DMS79 (cell line): Measurements from ENCODE around the gene KRT222.

Experiments
- DNase-seq: peaks from one replicate; lab custom pipeline; 2025; lab: John Stamatoyannopoulos, UW

The KRT222 gene

DNA sequence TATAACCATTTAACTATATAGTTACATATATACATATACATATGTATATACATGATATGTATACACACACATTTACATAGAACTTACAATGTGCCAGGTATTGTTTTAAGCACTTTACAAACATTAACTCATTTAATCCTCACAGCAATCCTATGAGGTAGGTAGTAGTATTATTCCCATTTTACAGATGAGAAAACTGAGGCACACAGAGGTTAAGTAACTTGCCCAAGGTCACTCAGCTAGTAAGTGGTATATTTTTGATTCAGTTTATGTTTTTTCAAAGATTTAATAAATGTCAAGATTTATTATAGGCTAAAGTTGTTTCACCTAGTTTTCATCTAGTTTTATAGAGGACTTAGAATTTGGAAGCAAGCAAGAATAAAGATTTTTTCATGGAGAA, 6.6 kb downstream of the KRT222 start:
- no peak for DNase-seq

GRCh38 chr17:40651939-40652338, 13.0 kb downstream of the KRT222 start:
- no peak for DNase-seq

DNA sequence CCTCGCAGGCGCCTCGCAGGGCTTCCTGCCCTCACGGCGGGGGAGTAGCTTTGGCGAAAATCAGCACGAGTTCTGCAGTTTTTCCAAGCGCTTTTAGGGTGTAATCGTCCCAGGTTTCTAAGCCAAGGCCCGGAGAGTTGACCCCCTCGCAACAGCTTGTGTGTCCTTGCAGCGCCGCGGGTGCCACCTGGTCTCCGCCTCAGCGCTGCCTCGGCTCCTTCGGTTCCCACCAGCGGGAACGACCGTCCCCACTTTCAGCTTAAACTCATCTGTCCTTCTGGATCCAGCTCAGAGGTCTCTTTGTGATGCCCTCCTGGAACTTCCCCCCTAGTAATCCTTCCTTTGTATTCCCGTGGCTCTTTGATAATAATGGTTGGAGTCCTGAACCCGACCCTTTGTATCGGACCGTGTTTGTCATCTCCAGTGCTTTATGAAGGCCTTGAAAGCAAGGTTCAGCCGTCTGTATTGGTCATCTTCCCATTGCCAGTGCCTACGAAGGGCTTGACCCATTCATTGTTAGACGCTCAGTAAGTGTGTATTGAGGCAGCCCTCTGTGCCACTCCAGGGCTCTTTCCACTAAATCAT, 16.5 kb downstream of the KRT222 start:
- DNase-seq, result no peak

- DNase-seq, result peak; percentile 42
Measured at GRCh38 chr17:40647624-40648383, 17.2 kb downstream of the KRT222 start, which contains the start of gene SMARCE1. Gene SMARCE1, minus strand, starts transcription at chr17:40647818. Its CDS starts 2,016 bp downstream, at chr17:40645802.

DNA sequence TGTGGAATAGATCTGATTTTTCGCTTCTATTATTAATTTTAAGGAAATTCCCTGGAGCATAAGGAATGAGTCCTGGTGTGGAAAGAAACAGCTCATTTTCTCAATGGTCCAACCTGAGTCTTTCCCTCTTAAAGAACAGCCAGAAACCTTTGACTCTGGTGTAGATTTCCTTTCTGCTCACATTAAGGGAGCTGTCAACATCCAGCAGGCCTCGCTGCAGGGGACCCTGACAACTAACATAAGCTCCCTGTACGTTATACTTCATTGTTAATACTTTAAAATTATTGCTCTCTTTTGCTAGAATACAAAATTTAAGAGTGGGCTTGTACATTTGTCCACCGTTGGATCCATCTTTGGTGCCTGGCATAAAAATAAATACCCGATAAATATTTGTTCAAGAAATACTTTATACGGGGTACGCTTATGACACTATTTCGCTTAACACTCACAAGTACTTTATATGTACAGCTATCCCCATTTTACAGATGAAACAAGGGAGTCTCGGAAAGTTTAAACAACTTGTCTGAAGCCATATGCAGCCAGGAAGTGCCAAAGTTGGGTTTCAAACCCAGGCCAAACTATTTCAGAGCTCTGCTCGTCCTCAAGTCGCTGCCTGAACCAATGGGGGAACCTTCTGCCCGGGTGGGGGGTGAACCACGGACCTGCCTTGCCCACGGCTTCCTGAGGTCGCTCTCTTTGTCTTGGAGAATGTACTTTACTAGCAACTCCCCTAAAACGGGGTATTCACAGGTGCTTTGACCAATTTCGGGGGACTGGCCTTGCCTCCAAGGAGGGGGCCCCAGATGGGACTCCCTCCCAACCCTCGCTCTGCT, 18.0 kb downstream of the KRT222 start:
- DNase-seq, result no peak

DNA sequence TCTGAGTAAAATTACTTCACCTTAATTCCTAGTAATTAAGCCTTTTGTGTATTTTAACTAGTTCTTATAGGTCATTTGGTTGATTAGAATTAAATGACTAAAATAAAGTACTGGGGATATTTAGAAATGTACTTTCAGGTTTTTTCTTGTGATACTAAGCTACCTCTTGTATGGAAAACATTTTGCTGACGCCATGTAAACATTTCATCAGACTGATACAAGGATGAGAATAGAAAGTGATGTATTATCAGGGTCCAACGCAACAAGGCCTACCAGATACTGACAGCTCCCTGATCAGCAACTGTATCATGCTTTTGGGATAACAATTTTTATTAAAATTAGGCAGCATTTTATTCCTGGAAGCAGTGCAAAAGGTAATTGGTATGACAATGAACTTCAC, 19.0 kb downstream of the KRT222 start:
- DNase-seq, result no peak

DNA sequence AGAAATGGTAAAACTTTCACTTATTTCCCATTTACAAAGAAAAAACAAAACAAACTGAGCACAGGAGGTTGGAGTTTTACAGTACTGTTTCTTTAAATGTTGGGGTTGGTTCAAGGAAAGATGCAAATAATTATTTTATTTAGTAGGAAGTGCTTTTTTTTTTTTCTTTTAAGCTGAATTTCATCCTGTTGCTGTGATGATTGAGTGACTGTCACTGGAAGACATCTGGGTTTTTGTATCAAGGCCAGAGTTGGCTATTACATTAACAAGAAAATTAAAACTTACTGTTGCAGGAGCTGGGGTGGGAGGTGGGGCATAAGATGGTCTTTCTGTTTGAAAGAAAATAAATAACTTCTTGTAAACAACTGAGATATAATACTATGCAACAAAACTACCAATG, 19.7 kb downstream of the KRT222 start:
- no peak for DNase-seq

GRCh38 chr17:40637931-40638330, 27.0 kb downstream of the KRT222 start:
- no peak for DNase-seq

DNA sequence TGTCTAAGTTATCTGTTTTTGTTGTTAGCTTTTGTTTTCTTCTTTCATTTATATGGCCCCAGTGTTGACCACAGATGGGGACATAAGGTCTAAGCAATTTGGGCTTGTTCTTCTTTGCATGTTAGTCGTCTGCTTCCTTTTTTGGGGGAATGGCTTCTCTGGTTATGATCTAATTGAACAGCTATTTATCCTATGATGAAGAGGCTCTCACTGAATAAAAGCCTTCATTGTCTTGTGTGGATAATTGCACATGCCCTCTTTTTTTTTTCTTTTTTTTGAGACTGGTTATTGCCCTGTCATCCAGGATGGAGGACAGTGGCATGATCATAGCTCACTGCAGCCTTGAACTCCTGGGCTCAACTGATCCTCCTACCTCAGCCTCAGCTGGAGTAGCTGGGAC, 31.1 kb downstream of the KRT222 start:
- no peak for DNase-seq

GRCh38 chr17:40632216-40632615, 32.8 kb downstream of the KRT222 start:
- DNase-seq, result no peak

GRCh38 chr17:40629842-40630241, 35.1 kb downstream of the KRT222 start:
- DNase-seq, result no peak

DNA sequence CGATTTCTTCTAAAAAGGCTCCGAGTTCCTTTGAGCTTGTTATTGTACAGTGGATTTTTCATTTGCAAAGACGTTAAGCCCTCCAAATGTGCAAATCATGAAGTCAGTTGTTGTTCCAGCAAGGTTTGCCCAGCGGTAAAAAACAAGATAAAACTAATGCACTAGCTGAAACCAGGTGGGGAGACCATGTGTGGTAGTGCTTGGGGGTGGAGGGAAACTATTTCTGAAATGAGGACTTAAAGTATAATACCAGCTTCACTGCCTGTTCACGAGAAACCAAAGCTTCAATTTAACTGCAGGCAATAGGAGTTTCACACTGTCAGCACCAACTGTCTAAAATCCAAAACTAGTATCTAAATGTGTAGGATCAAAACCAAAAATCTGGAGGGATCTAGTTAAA, 39.7 kb downstream of the KRT222 start:
- DNase-seq, result no peak

DNA sequence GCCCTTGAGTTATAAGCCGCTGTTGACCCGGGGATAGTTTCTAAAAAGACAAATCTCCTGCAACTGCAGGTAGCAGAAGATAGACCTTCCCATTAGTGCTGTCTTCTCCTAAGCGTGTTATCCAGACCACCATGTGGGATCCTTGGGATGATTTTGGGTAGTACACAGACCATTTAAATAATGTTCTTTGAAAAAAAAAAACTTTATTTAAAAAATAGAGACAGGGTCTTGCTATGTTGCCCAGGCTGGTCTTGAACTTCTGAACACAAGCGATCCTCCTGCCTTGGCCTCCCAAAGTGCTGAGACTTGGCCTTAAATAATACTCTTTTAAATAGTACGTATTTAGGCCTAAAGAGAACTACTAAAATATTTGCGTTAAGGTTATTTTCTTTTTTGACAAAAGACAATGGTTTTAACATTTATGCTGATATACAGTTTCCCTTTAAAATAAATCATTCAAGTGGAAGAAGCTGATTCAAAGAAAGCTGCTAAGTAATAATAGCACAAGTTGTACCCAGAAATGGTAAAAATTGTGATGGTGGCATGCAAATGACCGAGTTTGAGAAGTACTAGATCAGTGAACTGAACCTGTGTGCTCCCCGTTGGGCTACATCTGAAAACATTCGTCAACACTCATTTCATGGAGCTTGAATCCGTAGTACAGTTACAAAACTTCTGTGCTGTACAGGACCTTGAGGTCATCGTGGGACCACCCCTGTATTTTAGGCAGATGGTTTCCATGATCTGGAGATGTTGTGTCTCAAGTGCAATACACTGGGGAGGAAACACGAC, 41.4 kb downstream of the KRT222 start:
- DNase-seq, result no peak

DNA sequence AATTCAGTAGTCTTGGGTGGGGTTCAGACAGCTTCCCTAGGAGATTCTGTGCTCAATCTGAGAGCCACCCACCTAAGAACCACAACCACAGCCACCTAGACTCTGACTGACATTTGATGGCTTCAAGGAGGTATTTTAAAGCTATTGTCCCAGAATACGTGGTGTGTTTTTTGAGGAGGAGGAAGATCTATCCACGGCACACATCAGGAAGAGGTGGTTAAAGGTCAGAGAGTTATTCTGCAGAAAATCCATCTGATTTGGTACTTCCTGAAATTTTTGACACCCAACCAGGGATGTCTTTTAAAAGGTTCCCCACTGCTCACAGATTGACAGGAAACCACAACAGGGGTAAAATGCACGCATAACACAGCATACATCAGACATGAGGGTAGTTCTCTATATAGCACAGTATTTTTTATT, 42.5 kb downstream of the KRT222 start:
- no peak for DNase-seq

DNA sequence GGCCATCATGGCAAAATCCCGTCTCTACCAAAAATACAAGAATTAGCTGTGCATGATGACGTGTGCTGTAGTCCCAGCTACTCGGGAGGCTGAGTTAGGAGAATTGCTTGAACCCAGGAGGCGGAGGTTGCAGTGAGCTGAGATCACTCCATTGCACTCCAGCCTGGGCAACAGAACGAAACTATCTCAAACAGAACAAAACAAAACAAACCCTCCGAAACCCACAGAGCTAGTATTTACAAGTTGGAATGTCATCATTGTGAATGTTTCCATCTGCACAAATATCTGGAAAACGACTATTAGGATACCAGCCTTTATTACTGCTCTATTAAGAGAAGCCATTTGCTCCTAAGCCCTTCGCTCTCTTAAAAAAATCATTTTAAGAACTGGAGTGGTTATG, 43.4 kb downstream of the KRT222 start:
- DNase-seq, result no peak

- DNase-seq, result no peak
Measured at GRCh38 chr17:40621019-40621418, 44.0 kb downstream of the KRT222 start.

- no peak for DNase-seq
Measured at GRCh38 chr17:40618754-40619625, 46.0 kb downstream of the KRT222 start.

- DNase-seq, result no peak
Measured at GRCh38 chr17:40617678-40618240, 47.2 kb downstream of the KRT222 start.

DNA sequence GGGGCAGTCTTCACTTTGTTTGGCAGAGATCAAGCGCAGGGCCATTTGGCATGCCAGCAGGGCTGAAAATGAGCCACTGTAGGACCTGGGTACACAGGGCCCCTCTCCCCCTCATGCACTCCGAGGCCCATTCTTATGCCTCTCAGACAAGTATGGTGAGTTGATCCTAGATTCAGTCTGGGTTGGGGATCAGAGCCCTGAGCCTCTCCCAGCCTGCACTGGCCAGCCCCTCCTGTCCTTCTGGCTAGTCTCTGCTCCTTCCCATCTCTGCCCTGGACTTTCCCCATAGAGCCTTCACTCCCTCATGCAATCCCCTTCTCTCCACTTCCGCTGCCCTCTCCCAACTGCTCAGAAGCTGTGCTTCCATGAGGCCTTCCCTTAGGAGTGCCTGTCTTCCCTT, 48.4 kb downstream of the KRT222 start:
- DNase-seq, result no peak

GRCh38 chr17:40615841-40616476, 49.0 kb downstream of the KRT222 start:
- no peak for DNase-seq
